Cardiac muscle cell (in vitro differentiated cells and primary cell): ENCODE data around the gene FAM117B. TPM values are rescaled to one million over a fixed set of nuclear protein-coding genes. Genes with fewer than 3 reads are reported as not detected.

Experiments used
- DNase-seq, 2 donors: peaks; one replicate each; pipeline versions ENCODE4 v3.0.0 to v3.0.0-alpha.2; 2010 to 2017; ENCODE audit warnings: low read depth in 1 of 2, low spot score in 1 of 2
- H3K27ac ChIP-seq: fragments of 200-600 bp; sonication (generic); 2 replicates; pipeline ENCODE4 v1.5.1; 2016
- H3K27me3 ChIP-seq: fragments of 200-600 bp; sonication (generic); 2 replicates; pipeline ENCODE4 v1.6.0; 2016; ENCODE audit warnings: control low read depth
- H3K36me3 ChIP-seq: fragments of 200-600 bp; sonication (generic); 2 replicates; pipeline ENCODE4 v1.5.1; 2016; ENCODE audit warnings: control low read depth
- H3K4me1 ChIP-seq: fragments of 200-600 bp; sonication (generic); 2 replicates; pipeline ENCODE4 v1.8.1; 2017; ENCODE audit warnings: low read depth, mild to moderate bottlenecking, mixed run types
- H3K4me3 ChIP-seq: fragments of 200-600 bp; sonication (generic); 2 replicates; pipeline ENCODE4 v1.5.1; 2016; ENCODE audit warnings: mild to moderate bottlenecking
- H3K9me3 ChIP-seq: fragments of 200-600 bp; sonication (generic); 2 replicates; pipeline ENCODE4 v1.5.1; 2017; ENCODE audit warnings: low read depth, mild to moderate bottlenecking, control low read depth
- CTCF ChIP-seq: IDR thresholded peaks from 2 replicates; pipeline ENCODE4 v1.5.1; 2012; ENCODE audit warnings: low read depth, mild to moderate bottlenecking, low read length
- polyA plus RNA-seq: library from polyadenylated mRNA; unstranded; fragments of >200 nt; fragmentation: Nextera tagmentation; extraction: Ambion mirVana; gene quantifications from 2 replicates; pipeline ENCODE4 v1.2.1, GENCODE V29; 2016
- total RNA-seq: library from RNA; depleted of rRNA; stranded (reverse); fragments of >200 nt; gene quantifications from 2 replicates; pipeline ENCODE4 v1.2.3, GENCODE V29; 2016

The FAM117B gene
- total and polyA plus RNA-seq, 2 experiments from 2014 or later = 8.5 to 11.4 TPM

GRCh38 chr2:202813387-202813786 is 178.6 kb downstream of the FAM117B start:
- no peak for DNase-seq
- H3K9me3 ChIP-seq = no peaks in the 10 kb centered on the region
- H3K27me3 ChIP-seq = no peaks in the 10 kb centered on the region
- H3K4me1 ChIP-seq = peaks cover 4% of the 10 kb centered on the region
- no peak for TF ChIP-seq CTCF
- no peak overlapping the region for H3K4me3 ChIP-seq
- H3K36me3 ChIP-seq = no peaks in the 10 kb centered on the region
- H3K27ac ChIP-seq = no peak overlapping the region

- no peak for DNase-seq
- H3K27ac ChIP-seq = no peak overlapping the region
- H3K27me3 ChIP-seq = no peaks in the 10 kb centered on the region
- H3K4me3 ChIP-seq = no peak overlapping the region
- H3K36me3 ChIP-seq = no peaks in the 10 kb centered on the region
- no peaks in the 10 kb centered on the region for H3K9me3 ChIP-seq
- TF ChIP-seq CTCF = no peak
- peaks cover 4% of the 10 kb centered on the region for H3K4me1 ChIP-seq
Measured at GRCh38 chr2:202814226-202814625, 179.5 kb downstream of the FAM117B start.

GRCh38 chr2:202815548-202816360 is 181.0 kb downstream of the FAM117B start:
- H3K9me3 ChIP-seq = no peaks in the 10 kb centered on the region
- TF ChIP-seq CTCF = no peak
- no peaks in the 10 kb centered on the region for H3K27me3 ChIP-seq
- no peak overlapping the region for H3K27ac ChIP-seq
- no peak overlapping the region for H3K4me3 ChIP-seq
- H3K36me3 ChIP-seq = no peaks in the 10 kb centered on the region
- H3K4me1 ChIP-seq = peaks cover 4% of the 10 kb centered on the region
- peak; percentile 23 to 76 for DNase-seq

GRCh38 chr2:202817771-202818170 is 183.0 kb downstream of the FAM117B start:
- Histone ChIP-seq H3K4me1 (peaks cover 4% of the 10 kb centered on the region), H3K36me3 (no peaks in the 10 kb centered on the region), H3K9me3 (no peaks in the 10 kb centered on the region), H3K27ac (no peak overlapping the region), H3K4me3 (no peak overlapping the region), H3K27me3 (no peaks in the 10 kb centered on the region)
- no peak for DNase-seq
- no peak for TF ChIP-seq CTCF

- Histone ChIP-seq H3K9me3 (no peaks in the 10 kb centered on the region), H3K27ac (no peak overlapping the region), H3K27me3 (no peaks in the 10 kb centered on the region), H3K4me1 (peaks cover 4% of the 10 kb centered on the region), H3K36me3 (no peaks in the 10 kb centered on the region), H3K4me3 (no peak overlapping the region)
- DNase-seq = no peak
- no peak for TF ChIP-seq CTCF
Measured at GRCh38 chr2:202818321-202818720, 183.6 kb downstream of the FAM117B start.

Other genes starting within 250 kb of the FAM117B start
- gene ICA1L, start 236.8 kb downstream of the FAM117B start, total RNA-seq = 8.6 and 17.3 TPM in 2 replicates
- gene ICA1L, start 236.8 kb downstream of the FAM117B start, polyA plus RNA-seq = 8.3 and 8.5 TPM in 2 replicates